SK-N-SH (cell line): ENCODE measurements around the gene CAMK2D.

Experiments used
- CHD2 ChIP-seq: fragments of 150-350 bp; IDR thresholded peaks from 2 replicates; pipeline ENCODE4 v1.6.1; 2018; ENCODE audit warnings: low read length; ENCODE audit not compliant: partially characterized antibody
- ELF1 ChIP-seq: IDR thresholded peaks from 2 replicates; pipeline ENCODE4 v1.4.0; 2012
- EZH2phosphoT487 ChIP-seq: fragments of 200-600 bp; sonication (generic); IDR thresholded peaks from 2 replicates; pipeline ENCODE4 v1.6.1; 2017; ENCODE audit warnings: low read depth, mixed run types, mild to moderate bottlenecking, antibody characterized with exemption, moderate library complexity, borderline replicate concordance
- NFIC ChIP-seq: IDR thresholded peaks from 2 replicates; pipeline ENCODE4 v1.4.0; 2012; ENCODE audit warnings: borderline replicate concordance
- POLR2AphosphoS5 ChIP-seq: IDR thresholded peaks from 2 replicates; pipeline ENCODE4 v1.6.1; 2012; ENCODE audit warnings: low read depth, low read length
- RAD21 ChIP-seq: IDR thresholded peaks from 2 replicates; pipeline ENCODE4 v1.6.1; 2012; ENCODE audit warnings: mild to moderate bottlenecking, low read length
- REST ChIP-seq: IDR thresholded peaks from 2 replicates; pipeline ENCODE4 v1.6.1; 2012; ENCODE audit warnings: mild to moderate bottlenecking, low read depth, low read length, moderate library complexity
- SIN3A ChIP-seq: IDR thresholded peaks from 2 replicates; pipeline ENCODE4 v1.6.1; 2012; ENCODE audit warnings: low read depth, mild to moderate bottlenecking, low read length, moderate library complexity, borderline replicate concordance
- USF1 ChIP-seq: IDR thresholded peaks from 2 replicates; pipeline ENCODE4 v1.4.0; 2012; ENCODE audit warnings: low read depth, borderline replicate concordance
- TF ChIP-seq, protein P1 (sequence below): IDR thresholded peaks from 2 replicates; pipeline ENCODE4; 2012
- TF ChIP-seq, protein P2 (sequence below): fragments of 200-600 bp; sonication (generic); IDR thresholded peaks from 2 replicates; pipeline ENCODE4 v1.6.1; 2017; ENCODE audit warnings: antibody characterized with exemption, mild to moderate bottlenecking, moderate library complexity
- TF ChIP-seq, protein P3 (sequence below): IDR thresholded peaks from 2 replicates; pipeline ENCODE4 v1.4.0; 2012; ENCODE audit warnings: low read depth, borderline replicate concordance

- no peak for TF ChIP-seq POLR2AphosphoS5
- no peak for TF ChIP-seq REST
- no peak for TF ChIP-seq EZH2phosphoT487
- TF ChIP-seq, protein P1, sequence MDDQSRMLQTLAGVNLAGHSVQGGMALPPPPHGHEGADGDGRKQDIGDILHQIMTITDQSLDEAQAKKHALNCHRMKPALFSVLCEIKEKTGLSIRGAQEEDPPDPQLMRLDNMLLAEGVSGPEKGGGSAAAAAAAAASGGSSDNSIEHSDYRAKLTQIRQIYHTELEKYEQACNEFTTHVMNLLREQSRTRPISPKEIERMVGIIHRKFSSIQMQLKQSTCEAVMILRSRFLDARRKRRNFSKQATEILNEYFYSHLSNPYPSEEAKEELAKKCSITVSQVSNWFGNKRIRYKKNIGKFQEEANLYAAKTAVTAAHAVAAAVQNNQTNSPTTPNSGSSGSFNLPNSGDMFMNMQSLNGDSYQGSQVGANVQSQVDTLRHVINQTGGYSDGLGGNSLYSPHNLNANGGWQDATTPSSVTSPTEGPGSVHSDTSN = no peak
- TF ChIP-seq, protein P2, sequence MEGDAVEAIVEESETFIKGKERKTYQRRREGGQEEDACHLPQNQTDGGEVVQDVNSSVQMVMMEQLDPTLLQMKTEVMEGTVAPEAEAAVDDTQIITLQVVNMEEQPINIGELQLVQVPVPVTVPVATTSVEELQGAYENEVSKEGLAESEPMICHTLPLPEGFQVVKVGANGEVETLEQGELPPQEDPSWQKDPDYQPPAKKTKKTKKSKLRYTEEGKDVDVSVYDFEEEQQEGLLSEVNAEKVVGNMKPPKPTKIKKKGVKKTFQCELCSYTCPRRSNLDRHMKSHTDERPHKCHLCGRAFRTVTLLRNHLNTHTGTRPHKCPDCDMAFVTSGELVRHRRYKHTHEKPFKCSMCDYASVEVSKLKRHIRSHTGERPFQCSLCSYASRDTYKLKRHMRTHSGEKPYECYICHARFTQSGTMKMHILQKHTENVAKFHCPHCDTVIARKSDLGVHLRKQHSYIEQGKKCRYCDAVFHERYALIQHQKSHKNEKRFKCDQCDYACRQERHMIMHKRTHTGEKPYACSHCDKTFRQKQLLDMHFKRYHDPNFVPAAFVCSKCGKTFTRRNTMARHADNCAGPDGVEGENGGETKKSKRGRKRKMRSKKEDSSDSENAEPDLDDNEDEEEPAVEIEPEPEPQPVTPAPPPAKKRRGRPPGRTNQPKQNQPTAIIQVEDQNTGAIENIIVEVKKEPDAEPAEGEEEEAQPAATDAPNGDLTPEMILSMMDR = no peak
- TF ChIP-seq ELF1 = no peak
- TF ChIP-seq, protein P3, sequence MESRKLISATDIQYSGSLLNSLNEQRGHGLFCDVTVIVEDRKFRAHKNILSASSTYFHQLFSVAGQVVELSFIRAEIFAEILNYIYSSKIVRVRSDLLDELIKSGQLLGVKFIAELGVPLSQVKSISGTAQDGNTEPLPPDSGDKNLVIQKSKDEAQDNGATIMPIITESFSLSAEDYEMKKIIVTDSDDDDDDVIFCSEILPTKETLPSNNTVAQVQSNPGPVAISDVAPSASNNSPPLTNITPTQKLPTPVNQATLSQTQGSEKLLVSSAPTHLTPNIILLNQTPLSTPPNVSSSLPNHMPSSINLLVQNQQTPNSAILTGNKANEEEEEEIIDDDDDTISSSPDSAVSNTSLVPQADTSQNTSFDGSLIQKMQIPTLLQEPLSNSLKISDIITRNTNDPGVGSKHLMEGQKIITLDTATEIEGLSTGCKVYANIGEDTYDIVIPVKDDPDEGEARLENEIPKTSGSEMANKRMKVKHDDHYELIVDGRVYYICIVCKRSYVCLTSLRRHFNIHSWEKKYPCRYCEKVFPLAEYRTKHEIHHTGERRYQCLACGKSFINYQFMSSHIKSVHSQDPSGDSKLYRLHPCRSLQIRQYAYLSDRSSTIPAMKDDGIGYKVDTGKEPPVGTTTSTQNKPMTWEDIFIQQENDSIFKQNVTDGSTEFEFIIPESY = no peak
- TF ChIP-seq RAD21 = no peak
- no peak for TF ChIP-seq USF1
- no peak for TF ChIP-seq SIN3A
- no peak for TF ChIP-seq NFIC
- no peak for TF ChIP-seq CHD2
Measured at GRCh38 chr4:113474017-113474416, 287.5 kb downstream of the CAMK2D start.
